Midbrain (tissue), 1 donor: Measurements from ENCODE around the gene MAPK1IP1L.
"Not testable (repeated sequence)": the region's sequence is repeated elsewhere in the genome, so short reads cannot be mapped to it uniquely, and the experiment has no call there.

Experiments
- DNase-seq: peaks from one replicate; lab custom pipeline; 2025; lab: John Stamatoyannopoulos, UW

The MAPK1IP1L gene

GRCh38 chr14:55054098-55054497 is 2.7 kb downstream of the MAPK1IP1L start:
- no peak for DNase-seq

- DNase-seq, result no peak
Observed at GRCh38 chr14:55057919-55058318, 6.5 kb downstream of the MAPK1IP1L start.

- DNase-seq, result no peak
Observed at GRCh38 chr14:55059333-55059732, 7.9 kb downstream of the MAPK1IP1L start.

GRCh38 chr14:55062517-55063351 is 11.3 kb downstream of the MAPK1IP1L start:
- no peak for DNase-seq

GRCh38 chr14:55064896-55065295 is 13.4 kb downstream of the MAPK1IP1L start:
- DNase-seq, result not testable (repeated sequence)

GRCh38 chr14:55065411-55065810 is 14.0 kb downstream of the MAPK1IP1L start:
- no peak for DNase-seq

GRCh38 chr14:55066223-55066622 is 14.8 kb downstream of the MAPK1IP1L start:
- no peak for DNase-seq

- no peak for DNase-seq
Observed at GRCh38 chr14:55070981-55071411, 19.5 kb downstream of the MAPK1IP1L start.

GRCh38 chr14:55071870-55072640 is 20.6 kb downstream of the MAPK1IP1L start:
- DNase-seq, result peak; percentile 57

- no peak for DNase-seq
Observed at GRCh38 chr14:55073856-55074255, 22.4 kb downstream of the MAPK1IP1L start.

GRCh38 chr14:55074662-55075061 is 23.2 kb downstream of the MAPK1IP1L start:
- DNase-seq, result no peak

GRCh38 chr14:55075628-55076175 is 24.3 kb downstream of the MAPK1IP1L start:
- no peak for DNase-seq

GRCh38 chr14:55077170-55078151 is 26.0 kb downstream of the MAPK1IP1L start:
- DNase-seq, result no peak

GRCh38 chr14:55079961-55080360 is 28.5 kb downstream of the MAPK1IP1L start:
- DNase-seq, result not testable (repeated sequence)

- no peak for DNase-seq
Observed at GRCh38 chr14:55084401-55085059, 33.1 kb downstream of the MAPK1IP1L start.

GRCh38 chr14:55085060-55085660 is 33.7 kb downstream of the MAPK1IP1L start:
- DNase-seq, result no peak

GRCh38 chr14:55086938-55087337 is 35.5 kb downstream of the MAPK1IP1L start:
- DNase-seq, result no peak

GRCh38 chr14:55088356-55088755 is 36.9 kb downstream of the MAPK1IP1L start:
- no peak for DNase-seq

GRCh38 chr14:55092341-55092740 is 40.9 kb downstream of the MAPK1IP1L start:
- no peak for DNase-seq
